K562 treated with DMSO at 1 percent for 48 hours (cell line): ENCODE measurements around the gene OPTC. TPM values are rescaled to one million over a fixed set of nuclear protein-coding genes. Genes with fewer than 3 reads are reported as not detected.

ENCODE experiments used
- total RNA-seq: library from RNA; unstranded; fragments of 300-600 nt; gene quantifications from 2 replicates; pipeline ENCODE4 v1.2.3, GENCODE V29; 2022; ENCODE audit warnings: low replicate concordance; ENCODE audit errors: extremely low read depth

Gene OPTC
- total RNA-seq: not detected in 2 replicates

GRCh38 chr1:203493901-203494300 is at the start of gene OPTC:
Gene OPTC (plus strand): TSS chr1:203494153. CDS start chr1:203496006, 1,853 bp downstream.

DNA sequence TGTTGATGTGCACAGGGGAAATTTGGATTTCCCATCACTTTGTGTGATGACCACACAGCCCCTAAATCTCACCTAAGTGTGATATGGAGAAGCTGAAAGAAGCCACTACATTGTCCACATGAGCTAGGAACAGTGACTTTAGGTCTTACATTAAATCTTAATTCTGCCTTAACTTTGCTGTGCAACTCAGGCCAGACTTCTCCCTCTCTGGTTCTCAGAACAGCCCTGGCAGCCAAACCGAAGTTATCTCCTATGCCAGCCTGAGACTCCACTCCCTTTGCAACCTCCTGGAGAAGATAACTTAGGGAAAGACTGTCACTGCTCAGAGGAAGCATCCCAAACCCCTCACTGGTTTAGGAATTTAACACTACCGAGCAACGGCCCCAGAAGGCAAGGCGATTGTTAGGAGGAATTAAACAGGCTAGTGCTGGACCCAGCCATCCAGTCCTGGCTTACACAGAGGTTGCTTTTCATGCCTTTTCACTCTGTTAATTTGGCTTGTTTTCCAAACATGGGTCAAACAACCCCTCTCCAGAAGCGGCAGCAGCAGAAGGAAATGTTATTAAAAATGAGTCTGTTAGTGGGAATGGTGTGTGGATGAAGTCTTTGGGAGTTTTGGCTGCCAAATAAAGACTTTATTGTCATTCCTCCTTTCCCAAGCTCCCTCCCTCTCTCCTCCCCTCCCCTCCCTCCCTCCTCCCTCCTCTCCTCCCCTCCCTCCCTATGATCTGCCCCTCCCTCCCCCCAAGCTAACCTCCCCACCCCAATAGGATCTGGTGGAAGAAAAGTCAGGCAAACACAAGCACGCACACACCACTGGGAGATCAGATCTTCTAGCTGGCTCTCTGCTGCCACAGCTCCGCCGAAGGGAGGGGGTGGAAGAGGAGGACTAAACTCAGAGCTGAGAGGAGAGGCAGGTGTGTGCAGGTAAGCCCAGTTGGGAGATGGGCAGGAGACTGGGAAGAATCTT is 18.7 kb upstream of the OPTC start, which contains the start of gene PRELP:
TSS of gene PRELP (plus strand) at position 795 of the 970 bp plus-strand sequence. CDS start 7,379 bp downstream, outside the sequence.

Other genes with a start within 250 kb of the OPTC start
- gene BTG2, start 188.6 kb upstream of the OPTC start, total RNA-seq: not detected in 2 replicates
- not detected in 2 replicates for gene FMOD, start 143.0 kb upstream of the OPTC start, total RNA-seq
- not detected in 2 replicates for gene PRELP, start 18.3 kb upstream of the OPTC start, total RNA-seq
- not detected in 2 replicates for gene ATP2B4, start 132.7 kb downstream of the OPTC start, total RNA-seq